HPDE6-E6E7 (cell line): ENCODE data around the gene CYP2S1.
"Not testable (repeated sequence)": the region's sequence is repeated elsewhere in the genome, so short reads cannot be mapped to it uniquely, and the experiment has no call there.

Experiments
- DNase-seq: peaks from one replicate; pipeline ENCODE4 v3.0.0; 2011; ENCODE audit warnings: missing footprints; ENCODE audit errors: extremely low spot score

CYP2S1 gene

GRCh38 chr19:41226053-41226873, 33.2 kb downstream of the CYP2S1 start:
- peak; percentile 62 for DNase-seq

DNA sequence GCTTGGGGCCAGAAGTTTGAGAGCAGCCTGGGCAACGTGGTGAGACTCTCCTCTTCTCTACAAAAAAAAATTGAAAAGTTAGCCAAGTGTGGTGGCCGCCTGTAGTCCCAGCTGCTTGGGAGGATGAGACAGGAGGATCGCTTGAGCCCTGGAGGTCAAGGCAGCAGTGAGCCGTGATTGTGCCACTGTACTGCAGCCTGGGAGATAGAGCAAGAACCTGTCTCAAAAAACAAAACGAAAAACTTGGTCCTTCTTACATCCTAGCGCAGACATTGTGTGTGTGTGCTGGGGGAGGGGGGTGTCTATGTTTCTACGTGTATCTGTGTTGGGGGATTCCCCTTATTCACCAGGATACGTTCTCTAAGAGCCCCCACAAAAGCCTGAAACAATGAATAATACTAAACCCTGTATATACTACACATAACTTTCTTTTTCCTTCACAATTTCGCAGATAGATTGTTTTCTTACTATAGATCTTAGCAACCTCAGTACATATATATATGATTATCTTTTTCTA, 33.9 kb downstream of the CYP2S1 start:
- DNase-seq, result no peak

DNA sequence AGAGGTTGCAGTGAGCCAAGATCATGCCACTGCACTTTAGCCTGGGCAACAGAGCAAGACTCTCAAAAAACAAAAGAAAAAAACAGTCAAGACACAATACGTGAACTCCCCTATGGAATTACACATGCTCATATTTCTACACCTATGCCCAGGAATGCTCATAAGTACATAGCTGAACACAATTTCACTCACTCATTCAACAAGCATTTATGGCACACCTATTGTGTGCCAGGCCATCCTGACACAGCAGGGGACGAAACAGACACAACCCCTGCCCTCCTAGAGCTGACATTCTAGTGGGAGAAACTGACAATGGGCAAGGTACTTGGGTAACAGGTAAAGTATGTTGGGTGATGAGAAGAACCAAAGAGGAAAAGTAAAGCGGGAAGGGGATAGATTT, 35.5 kb downstream of the CYP2S1 start:
- no peak for DNase-seq

DNA sequence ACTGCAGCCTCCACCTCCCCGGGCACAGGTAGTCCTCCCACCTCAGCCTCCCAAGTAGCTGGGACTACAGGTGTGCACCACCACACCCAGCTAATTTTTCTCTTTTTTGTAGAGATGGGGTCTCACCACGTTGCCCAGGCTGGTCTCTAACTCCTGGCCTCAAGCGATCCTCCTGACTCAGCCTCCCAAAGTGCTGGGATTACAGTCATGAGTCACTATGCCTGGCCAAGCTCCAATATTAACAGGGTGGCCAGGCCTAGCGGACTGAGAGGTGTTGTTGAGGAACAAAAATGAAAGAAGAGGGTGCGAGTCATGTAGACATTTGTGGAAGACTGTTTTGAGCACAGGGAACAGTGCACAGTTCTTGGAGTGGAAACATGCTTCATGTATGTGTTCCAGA, 36.3 kb downstream of the CYP2S1 start:
- not testable (repeated sequence) for DNase-seq

GRCh38 chr19:41230067-41230857, 37.2 kb downstream of the CYP2S1 start:
- no peak for DNase-seq

DNA sequence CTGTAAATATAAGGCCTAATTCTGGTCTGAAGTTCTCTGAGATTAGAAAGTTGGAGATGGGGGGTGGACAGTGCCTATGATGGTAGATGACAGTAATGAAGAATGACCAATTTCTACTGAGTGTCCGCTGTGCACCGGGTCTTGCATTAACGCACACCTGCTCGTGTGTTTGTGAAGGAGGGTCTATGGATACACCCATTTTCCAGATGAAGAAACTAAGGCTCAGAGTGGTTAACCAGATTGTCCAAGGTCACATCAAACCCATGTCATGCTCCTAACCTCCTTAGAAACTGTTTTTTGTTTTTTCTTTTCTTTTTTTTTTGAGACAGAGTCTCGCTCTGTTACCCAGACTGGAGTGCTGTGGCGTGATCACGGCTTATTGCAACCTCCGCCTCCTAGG, 39.7 kb downstream of the CYP2S1 start:
- DNase-seq, result no peak

GRCh38 chr19:41233748-41234240, 40.8 kb downstream of the CYP2S1 start:
- no peak for DNase-seq

DNA sequence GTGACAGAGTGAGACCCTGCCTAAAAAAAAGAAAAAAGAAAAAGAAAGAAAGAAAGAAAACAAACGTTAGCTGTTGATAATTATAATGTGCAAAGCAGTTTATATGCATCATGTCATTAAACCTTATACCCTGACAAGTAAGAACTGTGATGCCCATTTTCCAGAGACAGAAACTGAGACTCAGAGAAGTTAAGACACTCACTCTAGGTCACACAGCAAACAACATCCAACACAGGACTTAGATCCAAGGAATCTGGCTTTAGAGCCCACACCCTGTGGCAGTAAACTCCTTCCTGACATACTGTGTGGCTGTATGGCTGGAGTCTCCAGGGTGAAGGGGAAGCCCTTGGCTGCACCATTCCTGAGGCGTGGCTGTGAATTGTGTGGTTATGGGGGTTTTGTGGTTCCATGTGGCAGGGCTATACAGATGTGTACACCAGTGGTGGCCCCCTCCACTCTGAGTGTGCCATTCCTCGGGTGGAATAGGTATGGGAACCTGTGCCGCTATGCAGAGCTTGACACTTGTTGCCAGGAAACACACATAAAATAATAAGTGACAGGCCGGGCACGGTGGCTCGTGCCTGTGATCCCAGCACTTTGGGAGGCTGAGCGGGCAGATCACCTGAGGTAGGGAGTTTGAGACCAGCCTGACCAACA, 41.6 kb downstream of the CYP2S1 start:
- DNase-seq, result no peak

GRCh38 chr19:41235480-41235879, 42.5 kb downstream of the CYP2S1 start:
- no peak for DNase-seq

DNA sequence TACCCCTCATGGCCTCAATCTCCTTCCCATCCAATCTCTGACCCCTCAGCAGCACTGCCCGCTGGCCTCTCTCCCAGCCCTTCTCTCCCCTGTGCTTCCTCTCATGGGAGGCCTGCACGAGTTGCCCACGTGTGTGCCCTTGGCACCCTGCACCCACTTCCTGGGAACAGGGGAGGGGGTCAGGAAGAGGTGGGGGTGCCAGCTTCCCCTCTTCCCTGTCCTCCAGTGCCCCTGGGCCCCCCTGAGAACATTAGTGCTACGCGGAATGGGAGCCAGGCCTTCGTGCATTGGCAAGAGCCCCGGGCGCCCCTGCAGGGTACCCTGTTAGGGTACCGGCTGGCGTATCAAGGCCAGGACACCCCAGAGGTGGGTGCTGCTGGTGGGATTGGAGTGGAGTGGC, 45.2 kb downstream of the CYP2S1 start:
- DNase-seq, result no peak

GRCh38 chr19:41239363-41239762, 46.3 kb downstream of the CYP2S1 start:
- no peak for DNase-seq

- no peak for DNase-seq
Observed at GRCh38 chr19:41239961-41240574, 47.0 kb downstream of the CYP2S1 start.

GRCh38 chr19:41241859-41242258, 48.8 kb downstream of the CYP2S1 start:
- DNase-seq, result no peak

GRCh38 chr19:41244117-41244516, 51.1 kb downstream of the CYP2S1 start:
- no peak for DNase-seq

DNA sequence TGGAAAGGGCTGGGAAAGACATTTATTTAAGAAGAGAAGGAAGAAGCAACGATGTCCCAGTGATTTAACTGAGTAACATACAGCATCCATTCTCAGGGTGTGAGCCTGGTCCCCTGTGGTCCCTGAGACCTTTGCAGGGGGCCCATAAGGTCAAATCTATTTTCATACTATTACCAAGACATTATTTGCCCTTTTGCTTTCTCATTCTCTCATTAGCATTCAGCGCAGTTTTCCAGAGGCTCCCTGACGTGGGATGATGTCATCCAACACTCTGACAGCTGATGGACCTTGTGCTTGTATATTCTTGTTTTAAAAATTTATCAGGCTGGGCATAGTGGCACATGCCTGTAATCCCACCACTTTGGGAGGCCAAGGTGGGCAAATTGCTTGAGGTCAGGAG, 52.8 kb downstream of the CYP2S1 start:
- no peak for DNase-seq

DNA sequence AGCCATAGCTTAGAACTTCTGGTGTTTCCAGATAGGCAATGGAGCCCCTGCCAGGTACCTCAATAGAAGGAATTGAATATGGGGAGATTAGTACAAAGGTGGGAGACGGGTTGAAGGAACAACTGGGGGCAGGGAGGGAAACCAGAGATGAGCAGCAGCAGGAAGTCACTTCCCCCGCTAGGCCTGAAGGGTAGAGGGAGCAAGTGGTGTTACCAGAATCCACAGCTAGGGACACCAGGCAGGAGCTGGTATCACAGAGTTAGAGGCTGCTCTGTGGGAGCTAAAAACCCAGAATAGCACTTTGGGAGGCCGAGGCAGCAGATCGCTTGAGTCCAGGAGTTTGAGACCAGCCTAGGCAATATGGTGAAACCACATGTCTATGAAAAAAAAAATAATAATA, 55.9 kb downstream of the CYP2S1 start:
- no peak for DNase-seq

DNA sequence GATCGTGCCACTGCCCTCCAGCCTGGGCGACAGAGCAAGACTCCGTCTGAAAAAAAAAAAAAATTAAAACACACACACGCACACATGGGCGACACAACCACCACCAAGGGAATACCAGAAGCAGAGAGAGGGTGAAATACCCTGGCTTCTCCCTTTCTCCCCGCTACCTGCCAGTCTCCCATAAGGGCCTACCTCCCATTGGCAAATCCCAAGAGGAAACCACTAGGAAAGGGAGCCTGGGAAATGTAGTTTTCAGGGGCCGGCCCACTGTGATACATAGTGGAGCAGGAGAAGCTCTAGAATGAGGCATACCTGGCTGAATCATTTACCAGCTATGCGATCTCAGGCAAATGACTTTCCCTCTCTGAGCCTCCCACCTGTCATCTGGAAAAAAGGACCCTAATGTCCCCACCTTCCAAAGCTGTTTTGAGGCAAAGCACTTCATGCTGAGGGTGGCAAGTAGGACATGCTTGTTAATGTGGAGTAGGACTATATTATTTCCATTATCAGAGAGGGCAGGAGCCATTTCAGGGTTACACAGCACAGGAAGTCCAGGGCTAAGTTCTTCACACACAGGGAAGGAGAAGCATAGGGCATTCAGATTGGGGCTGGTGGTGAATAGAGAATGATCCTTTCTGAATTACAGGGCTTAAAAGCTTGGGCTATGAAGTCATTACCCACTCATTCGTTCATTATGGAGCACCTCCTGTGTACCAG, 56.8 kb downstream of the CYP2S1 start:
- no peak for DNase-seq

DNA sequence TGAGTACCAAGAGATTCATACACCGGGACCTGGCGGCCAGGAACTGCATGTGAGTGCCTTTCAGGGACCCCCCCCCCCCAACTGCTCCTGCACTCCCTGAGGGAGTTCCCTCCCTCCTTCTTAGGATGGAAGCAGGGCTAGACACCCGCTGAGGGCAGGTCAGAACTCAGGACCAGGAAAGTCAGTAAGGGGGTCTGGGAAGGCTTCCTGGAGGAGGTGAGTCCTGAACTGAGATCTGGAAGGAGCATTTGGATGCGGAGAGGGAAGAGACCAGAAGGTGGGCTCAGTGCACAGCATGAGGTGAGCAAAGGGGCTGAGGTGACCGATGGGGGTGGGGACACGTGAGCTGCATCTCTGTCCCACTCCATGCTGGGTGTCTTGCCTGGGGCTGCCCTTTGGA, 60.6 kb downstream of the CYP2S1 start:
- DNase-seq, result no peak

DNA sequence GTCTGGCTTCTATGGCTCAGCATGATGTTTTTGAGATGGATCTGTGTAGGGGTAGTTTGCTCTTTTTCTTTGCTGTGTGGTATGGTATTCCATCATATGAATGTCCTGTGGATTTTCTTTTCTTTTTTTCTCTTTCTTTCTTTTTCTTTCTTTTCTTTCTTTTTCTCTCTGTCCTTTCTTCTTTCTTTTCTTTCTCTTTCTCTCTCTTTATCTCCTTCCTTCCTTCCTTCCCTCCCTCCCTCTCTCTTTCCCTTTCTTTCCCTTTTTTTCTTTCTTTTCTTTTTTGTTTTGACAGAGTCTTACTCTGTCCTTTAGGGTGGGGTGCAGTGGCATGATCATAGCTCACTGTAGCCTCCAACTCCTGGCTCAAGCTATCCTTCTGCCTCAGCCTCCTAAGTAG, 62.2 kb downstream of the CYP2S1 start:
- no peak for DNase-seq
